HepG2 (cell line): ENCODE results near the gene FAF1. TPM values are rescaled to one million over a fixed set of nuclear protein-coding genes. Genes with fewer than 3 reads are reported as not detected.

Source experiments
- CCAR2 ChIP-seq: fragments of 200-400 bp; formaldehyde crosslinking; optimal IDR thresholded peaks from 2 replicates; pipeline ENCODE3; 2018; ENCODE audit warnings: low read depth, mild to moderate bottlenecking, low read length, moderate library complexity
- ELF3 ChIP-seq: IDR thresholded peaks from 2 replicates; pipeline ENCODE4 v1.6.1; 2016; ENCODE audit warnings: missing genetic modification reagents, missing compliant biosample characterization
- GTF3A ChIP-seq: sonication (generic); formaldehyde crosslinking; conservative IDR thresholded peaks from 2 replicates; pipeline ENCODE4 v1.4.0; 2020; ENCODE audit warnings: mild to moderate bottlenecking, missing genetic modification reagents
- GZF1 ChIP-seq: sonication (generic); formaldehyde crosslinking; IDR thresholded peaks from 2 replicates; pipeline ENCODE4 v1.5.1; 2020; ENCODE audit warnings: mild to moderate bottlenecking, missing genetic modification reagents
- KLF9 ChIP-seq: IDR thresholded peaks from 2 replicates; pipeline ENCODE4 v1.6.1; 2016; ENCODE audit warnings: low read depth
- LRRFIP1 ChIP-seq: sonication (generic); formaldehyde crosslinking; conservative IDR thresholded peaks from 2 replicates; pipeline ENCODE4 v1.4.0; 2020; ENCODE audit warnings: missing genetic modification reagents
- MAFF ChIP-seq: IDR thresholded peaks from 2 replicates; pipeline ENCODE4 v1.6.1; 2011; ENCODE audit warnings: low read depth, low read length, improper control_type of control experiment
- NRL ChIP-seq: sonication (generic); formaldehyde crosslinking; IDR thresholded peaks from 2 replicates; pipeline ENCODE4 v1.5.0; 2020; ENCODE audit warnings: missing genetic modification reagents, mild to moderate bottlenecking, moderate library complexity, borderline replicate concordance
- POLR2A ChIP-seq, 2 experiments: IDR thresholded peaks; 2 replicates each; pipeline ENCODE4 v1.6.1; 2011; ENCODE audit warnings: low read depth in 2 of 2, low read length in 2 of 2, mild to moderate bottlenecking in 1 of 2, moderate library complexity in 1 of 2; ENCODE audit not compliant: insufficient read depth in 1 of 2
- RFXAP ChIP-seq: sonication (generic); formaldehyde crosslinking; IDR thresholded peaks from 2 replicates; pipeline ENCODE4 v1.4.0; 2020; ENCODE audit warnings: missing genetic modification reagents, borderline replicate concordance
- SAP130 ChIP-seq: IDR thresholded peaks from 2 replicates; pipeline ENCODE4 v1.6.1; 2016; ENCODE audit warnings: low read depth
- ZNF317 ChIP-seq: sonication (generic); formaldehyde crosslinking; IDR thresholded peaks from 2 replicates; pipeline ENCODE4 v1.5.0; 2020; ENCODE audit warnings: mild to moderate bottlenecking, missing genetic modification reagents
- ZNF44 ChIP-seq: sonication (generic); formaldehyde crosslinking; IDR thresholded peaks from 2 replicates; pipeline ENCODE4 v1.5.1; 2020; ENCODE audit warnings: mild to moderate bottlenecking, missing genetic modification reagents
- ZNF737 ChIP-seq: sonication (generic); formaldehyde crosslinking; IDR thresholded peaks from 2 replicates; pipeline ENCODE4 v1.5.0; 2020; ENCODE audit warnings: missing genetic modification reagents, mild to moderate bottlenecking, borderline replicate concordance
- ZNF773 ChIP-seq: sonication (generic); formaldehyde crosslinking; IDR thresholded peaks from 2 replicates; pipeline ENCODE4 v1.4.0; 2020; ENCODE audit warnings: missing genetic modification reagents, borderline replicate concordance
- ZNF780A ChIP-seq: sonication (generic); formaldehyde crosslinking; IDR thresholded peaks from 2 replicates; pipeline ENCODE4 v1.8.0; 2022; ENCODE audit warnings: mild to moderate bottlenecking, missing genetic modification reagents, moderate library complexity
- ZSCAN29 ChIP-seq: sonication (generic); formaldehyde crosslinking; conservative IDR thresholded peaks from 2 replicates; pipeline ENCODE4 v1.4.0; 2020; ENCODE audit warnings: mild to moderate bottlenecking, missing genetic modification reagents
- polyA plus RNA-seq, 8 experiments: library from polyadenylated mRNA; depleted of rRNA in 3 of 8; stranded (reverse) in 7 of 8; unstranded in 1 of 8; fragments of >200 nt; fragmentation: Illumina TruSeq in 4 of 8; extraction: Trizol in 4 of 8; gene quantifications; 2 replicates each; pipeline versions ENCODE4 v1.2.1 to v1.2.3, GENCODE V29; 2011 to 2016; ENCODE audit warnings: low read depth in 4 of 8, missing spikeins in 1 of 8, mixed read lengths in 1 of 8; ENCODE audit not compliant: insufficient read depth in 1 of 8
- total RNA-seq, 5 experiments: library from RNA; depleted of rRNA; stranded (reverse); fragments of >200 nt; fragmentation: Illumina TruSeq; extraction: Trizol; gene quantifications; 2 replicates each; pipeline ENCODE4 v1.2.3, GENCODE V29; 2016; ENCODE audit warnings: low read depth in 1 of 5

FAF1 gene
- total and polyA plus RNA-seq, 2 of the 13 experiments (the other 11 are each of a cell fraction or from before 2014, with no cell fraction given): 19.4 to 63.3 TPM

DNA sequence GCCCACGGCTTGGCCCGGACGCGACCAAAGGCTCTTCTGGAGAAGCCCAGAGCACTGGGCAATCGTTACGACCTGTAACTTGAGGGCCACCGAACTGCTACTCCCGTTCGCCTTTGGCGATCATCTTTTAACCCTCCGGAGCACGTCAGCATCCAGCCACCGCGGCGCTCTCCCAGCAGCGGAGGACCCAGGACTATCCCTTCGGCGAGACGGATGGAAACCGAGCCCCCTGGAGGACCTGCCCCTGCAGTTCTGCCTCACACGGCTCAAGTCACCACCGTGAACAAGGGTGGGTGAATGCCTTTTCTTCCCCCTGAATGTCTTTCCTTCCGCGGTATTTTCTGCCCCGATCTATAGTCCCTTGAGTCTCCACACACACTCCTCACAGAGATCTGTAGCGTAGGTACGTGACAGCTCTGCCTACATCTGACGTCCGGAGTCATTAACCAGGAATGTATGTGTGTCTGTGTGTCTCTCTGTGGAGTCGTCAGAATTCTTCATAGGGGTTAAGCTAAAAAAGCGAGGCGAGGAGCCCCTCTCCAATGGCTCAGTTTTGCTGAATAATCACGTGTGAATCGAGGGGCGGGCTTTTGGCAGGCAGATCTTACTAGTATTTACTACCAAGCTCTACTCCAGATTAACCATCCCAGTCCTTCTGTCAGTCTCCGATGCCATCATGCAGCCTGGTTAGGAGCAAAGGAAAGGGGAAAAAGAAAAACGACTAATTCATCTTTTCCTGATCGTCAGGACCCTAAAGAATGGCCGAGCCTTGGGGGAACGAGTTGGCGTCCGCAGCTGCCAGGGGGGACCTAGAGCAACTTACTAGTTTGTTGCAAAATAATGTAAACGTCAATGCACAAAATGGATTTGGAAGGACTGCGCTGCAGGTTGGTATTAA, 9.8 kb upstream of the FAF1 start, which contains the start of gene CDKN2C (continued):
- TF ChIP-seq ZNF780A (CRISPR knock-in tag) (no peak), ZNF317 (CRISPR knock-in tag) (no peak), SAP130 (peak; percentile 76), ZNF737 (peak; percentile 49; the same call in 1 of the 2 replicates), POLR2A (IDR thresholded peaks at IDR 0.05; ENCODE audit: insufficient read depth in 1 of 2, low read depth in 2 of 2, low read length in 2 of 2) (peak in 1 of 2 experiments; percentile 56; a peak in 2 of 4 replicates), LRRFIP1 (CRISPR knock-in tag) (no peak), ZNF773 (CRISPR knock-in tag) (no peak), GZF1 (CRISPR knock-in tag) (no peak), GTF3A (CRISPR knock-in tag) (no peak), ZNF44 (CRISPR knock-in tag) (no peak), KLF9 (CRISPR knock-in tag) (no peak), RFXAP (CRISPR knock-in tag) (no peak), NRL (CRISPR knock-in tag) (0 out of 2 replicates have a peak, but pooled peaks have one; percentile 70), ZSCAN29 (no peak), MAFF (peak; percentile 43; the same call in 1 of the 2 replicates), CCAR2 (no peak), ELF3 (CRISPR knock-in tag) (no peak)
